HepG2 (cell line): ENCODE data around the gene CPA2. TPM values are rescaled to one million over a fixed set of nuclear protein-coding genes. Genes with fewer than 3 reads are reported as not detected.

Experiments
- ATAC-seq: fragments of 200-7000 bp; cut with Tn5 transposase; 3 replicates; pipeline ENCODE4 v1.9.1; 2020; ENCODE audit warnings: mild to moderate bottlenecking, moderate library complexity
- BruUV-seq: library from RNA; stranded (reverse); fragments of 400-500 nt; replicated peaks from 2 replicates; lab custom pipeline; 2021; lab: Mats Ljungman, UMichigan
- CTCF ChIA-PET: fragments of 300-600 bp; formaldehyde crosslinking; extraction: SDS; loops from one replicate; lab custom pipeline; 2021; ENCODE audit warnings: low total read pairs, inconsistent platforms, low intra/inter-chr PET ratio; lab: Yijun Ruan, JAX
- POLR2A ChIA-PET: fragments of 350-600 bp; sonication (Branson Sonifier 250); formaldehyde crosslinking; loops from one replicate; lab custom pipeline; 2020; ENCODE audit warnings: antibody characterized with exemption, inconsistent platforms; lab: Yijun Ruan, JAX
- DNase-seq: peaks from one replicate; pipeline ENCODE4 v3.0.0-alpha.2; 2015; ENCODE audit warnings: low spot score
- FAIRE-seq: peaks from 3 replicates; lab custom pipeline; 2011; peaks lifted over from hg19 to GRCh38; lab: Jason Lieb, UNC
- H2AFZ ChIP-seq: one replicate; pipeline ENCODE4 v1.6.1; 2011; ENCODE audit warnings: low read length, inconsistent platforms
- H3K27ac ChIP-seq: fragments of 300-600 bp; 3 replicates; pipeline ENCODE4 v1.8.0; 2011; ENCODE audit warnings: mixed run types, mild to moderate bottlenecking, mixed read lengths, low read length, inconsistent platforms; ENCODE audit not compliant: insufficient read depth; ENCODE audit errors: extremely low read length
- H3K27me3 ChIP-seq, 2 experiments: fragments of 200-600 bp in 1 of 2; 2 replicates in 1 of 2; 3 replicates in 1 of 2; pipeline versions ENCODE4 v1.6.0 to v1.8.0; 2011; ENCODE audit warnings: low read length in 2 of 2, mild to moderate bottlenecking in 2 of 2, moderate library complexity in 2 of 2, inconsistent platforms in 1 of 2; ENCODE audit not compliant: insufficient read depth in 2 of 2, control insufficient read depth in 1 of 2
- H3K36me3 ChIP-seq, 2 experiments: fragments of 200-600 bp in 1 of 2; replicated peaks in 1 of 2; 2 replicates in 1 of 2; 3 replicates in 1 of 2; pipeline versions ENCODE4 v1.5.1 to v1.8.0; 2011; ENCODE audit warnings: low read length in 2 of 2, inconsistent platforms in 1 of 2; ENCODE audit not compliant: insufficient read depth in 2 of 2, control insufficient read depth in 1 of 2
- H3K4me1 ChIP-seq: 2 replicates; pipeline ENCODE4 v1.5.1; 2012; ENCODE audit warnings: low read length, inconsistent platforms; ENCODE audit not compliant: insufficient read depth
- H3K4me2 ChIP-seq: 2 replicates; pipeline ENCODE4 v1.6.0; 2011; ENCODE audit warnings: low read depth, low read length, inconsistent platforms
- H3K4me3 ChIP-seq, 3 experiments: fragments of 200-600 bp in 1 of 3; sonication (generic), shearing (Covaris generic) in 1 of 3; replicated peaks in 1 of 3; 2 replicates each; pipeline ENCODE4 v1.5.1; 2011 to 2016; ENCODE audit warnings: low read length in 3 of 3, inconsistent platforms in 2 of 3, low read depth in 2 of 3, mild to moderate bottlenecking in 2 of 3, control low read depth in 1 of 3, mixed read lengths in 1 of 3; ENCODE audit not compliant: insufficient read depth in 1 of 3
- H3K79me2 ChIP-seq: one replicate; pipeline ENCODE4 v1.6.1; 2011; ENCODE audit warnings: low read length, inconsistent platforms; ENCODE audit not compliant: insufficient read depth
- H3K9ac ChIP-seq: 2 replicates; pipeline ENCODE4 v1.6.0; 2011; ENCODE audit warnings: mild to moderate bottlenecking, low read depth, low read length, inconsistent platforms; ENCODE audit not compliant: insufficient read depth
- H3K9me3 ChIP-seq: 2 replicates; pipeline ENCODE4 v1.5.1; 2012; ENCODE audit warnings: mild to moderate bottlenecking, low read length
- H4K20me1 ChIP-seq: 2 replicates; pipeline ENCODE4 v1.6.0; 2011; ENCODE audit warnings: inconsistent platforms, mild to moderate bottlenecking, low read length, moderate library complexity; ENCODE audit not compliant: insufficient read depth
- FOXA1 ChIP-seq, 2 experiments: fragments of 450-650 bp in 1 of 2; sonication (generic) in 1 of 2; formaldehyde crosslinking in 1 of 2; IDR thresholded peaks; 2 replicates each; pipeline versions ENCODE4 v1.4.0 to v1.6.1; 2016 to 2020; ENCODE audit warnings: missing genetic modification reagents in 1 of 2
- JDP2 ChIP-seq: sonication (generic); formaldehyde crosslinking; IDR thresholded peaks from 2 replicates; pipeline ENCODE4 v1.8.1; 2022; ENCODE audit warnings: missing genetic modification reagents, borderline replicate concordance
- NFKB2 ChIP-seq: sonication (generic); formaldehyde crosslinking; IDR thresholded peaks from 2 replicates; pipeline ENCODE4 v1.4.0; 2020; ENCODE audit warnings: missing genetic modification reagents, borderline replicate concordance
- NR2F6 ChIP-seq, 2 experiments: IDR thresholded peaks; 2 replicates each; pipeline ENCODE4 v1.6.1; 2016; ENCODE audit warnings: antibody characterized with exemption in 1 of 2, mild to moderate bottlenecking in 1 of 2
- SNAPC2 ChIP-seq: sonication (generic); formaldehyde crosslinking; IDR thresholded peaks from 2 replicates; pipeline ENCODE4 v1.8.1; 2022; ENCODE audit warnings: mild to moderate bottlenecking, missing genetic modification reagents
- YEATS2 ChIP-seq: sonication (generic); formaldehyde crosslinking; IDR thresholded peaks from 2 replicates; pipeline ENCODE4 v1.4.0; 2020; ENCODE audit warnings: missing genetic modification reagents, borderline replicate concordance
- ZFAT ChIP-seq: sonication (generic); formaldehyde crosslinking; conservative IDR thresholded peaks from 2 replicates; pipeline ENCODE4 v1.8.1; 2023; ENCODE audit warnings: missing genetic modification reagents, inconsistent platforms
- ZNF282 ChIP-seq: fragments of 450-650 bp; IDR thresholded peaks from 2 replicates; pipeline ENCODE4 v1.6.1; 2018; ENCODE audit not compliant: partially characterized antibody
- WGBS: methylation state at CpG from one replicate; pipeline ENCODE4 v1.1.6; 2017; ENCODE audit warnings: low lambda C conversion rate; 5-methylcytosine and 5-hydroxymethylcytosine counted together
- in situ Hi-C: cut with HindIII; loops from 2 replicates; pipeline ENCODE4 v1.10.0; 2017; ENCODE audit warnings: low pct_unique_long_range_greater_than_20kb; ENCODE audit not compliant: extremely low pct_ligation_motif_present
- intact Hi-C: fragments of 100-400 bp; cut with micrococcal nuclease; formaldehyde crosslinking; loops from one replicate; pipeline ENCODE4 v1.10.0; 2022; ENCODE audit not compliant: unreplicated experiment
- polyA plus RNA-seq, 8 experiments: library from polyadenylated mRNA; depleted of rRNA in 3 of 8; stranded (reverse) in 7 of 8; unstranded in 1 of 8; fragments of >200 nt; fragmentation: Illumina TruSeq in 4 of 8; extraction: Trizol in 4 of 8; gene quantifications; 2 replicates each; pipeline versions ENCODE4 v1.2.1 to v1.2.3, GENCODE V29; 2011 to 2016; ENCODE audit warnings: low read depth in 4 of 8, missing spikeins in 1 of 8, mixed read lengths in 1 of 8; ENCODE audit not compliant: insufficient read depth in 1 of 8
- total RNA-seq, 5 experiments: library from RNA; depleted of rRNA; stranded (reverse); fragments of >200 nt; fragmentation: Illumina TruSeq; extraction: Trizol; gene quantifications; 2 replicates each; pipeline ENCODE4 v1.2.3, GENCODE V29; 2016; ENCODE audit warnings: low read depth in 1 of 5
- TF ChIP-seq, protein P1 (sequence below): fragments of 450-650 bp; IDR thresholded peaks from 2 replicates; pipeline ENCODE4 v1.6.1; 2016

CPA2 gene
- total and polyA plus RNA-seq, 2 of the 13 experiments (the other 11 are each of a cell fraction or from before 2014, with no cell fraction given), result not detected

DNA sequence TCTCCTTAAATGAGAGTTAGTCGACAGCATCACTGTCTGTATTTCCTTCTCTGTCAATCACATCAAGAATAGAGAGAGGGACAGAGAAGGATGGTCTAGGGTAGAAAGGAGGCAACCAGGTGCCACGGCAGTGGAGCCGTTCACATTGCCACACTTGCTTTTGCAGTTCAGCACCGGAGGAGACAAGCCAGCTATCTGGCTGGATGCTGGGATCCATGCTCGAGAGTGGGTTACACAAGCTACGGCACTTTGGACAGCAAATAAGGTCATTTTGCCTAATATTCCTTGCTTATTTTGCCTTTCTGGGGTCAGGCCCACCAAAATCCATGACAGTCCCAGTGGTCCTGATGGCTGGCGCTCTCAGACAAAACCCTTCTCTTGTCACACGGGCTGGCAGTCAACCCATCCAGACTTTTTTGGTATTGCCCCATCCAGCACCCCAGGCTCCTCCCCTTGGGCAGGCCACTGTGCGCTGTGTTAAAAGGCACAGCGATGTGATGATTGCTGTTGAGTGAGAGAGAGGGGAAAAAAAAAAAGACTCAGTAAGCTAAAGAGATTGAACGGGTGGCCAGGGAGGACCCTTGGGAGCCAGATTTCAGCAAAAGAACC is 8.4 kb downstream of the CPA2 start (continued):
- no peak for TF ChIP-seq ZNF282
- TF ChIP-seq FOXA1 (IDR thresholded peaks at IDR 0.05), result no peak
- no peak for TF ChIP-seq FOXA1 (CRISPR knock-in tag; IDR thresholded peaks at IDR 0.05)

DNA sequence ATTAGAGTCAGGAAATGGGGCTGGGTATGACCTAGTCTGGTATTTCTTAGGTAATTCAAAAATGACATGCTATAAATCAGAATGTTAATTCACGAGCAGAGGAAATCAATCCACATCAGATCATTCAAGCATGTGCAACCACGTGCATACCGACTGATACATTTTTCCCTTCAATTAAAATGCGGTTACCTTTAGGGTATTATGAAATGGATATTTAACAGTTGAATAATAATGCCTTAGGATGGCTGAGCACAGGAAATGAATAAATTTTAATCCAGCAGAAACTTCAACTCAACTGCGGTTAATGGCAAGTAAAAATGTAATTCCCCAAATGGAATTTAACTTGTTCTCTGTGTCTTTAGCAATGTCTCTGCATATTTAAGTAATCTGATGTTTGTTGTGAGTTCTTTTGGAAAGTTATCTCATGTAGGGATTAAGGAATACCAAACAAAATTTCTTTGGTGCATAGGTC is 9.2 kb downstream of the CPA2 start:
- Histone ChIP-seq H3K27ac (no peak overlapping the region), H3K4me3 (no peak overlapping the region), H3K36me3 (no peaks in the 10 kb centered on the region), H4K20me1 (no peaks in the 10 kb centered on the region), H3K79me2 (no peaks in the 10 kb centered on the region), H2AFZ (no peak overlapping the region), H3K27me3 (peaks cover 0 to 16% of the 10 kb centered on the region in 2 experiments; a peak in 1 of 5 replicates), H3K9me3 (no peaks in the 10 kb centered on the region), H3K4me2 (no peak overlapping the region), H3K9ac (no peak overlapping the region), H3K4me1 (no peaks in the 10 kb centered on the region)
- BruUV-seq, result no TSS peak
- no peak for TF ChIP-seq JDP2
- TF ChIP-seq, protein P1, sequence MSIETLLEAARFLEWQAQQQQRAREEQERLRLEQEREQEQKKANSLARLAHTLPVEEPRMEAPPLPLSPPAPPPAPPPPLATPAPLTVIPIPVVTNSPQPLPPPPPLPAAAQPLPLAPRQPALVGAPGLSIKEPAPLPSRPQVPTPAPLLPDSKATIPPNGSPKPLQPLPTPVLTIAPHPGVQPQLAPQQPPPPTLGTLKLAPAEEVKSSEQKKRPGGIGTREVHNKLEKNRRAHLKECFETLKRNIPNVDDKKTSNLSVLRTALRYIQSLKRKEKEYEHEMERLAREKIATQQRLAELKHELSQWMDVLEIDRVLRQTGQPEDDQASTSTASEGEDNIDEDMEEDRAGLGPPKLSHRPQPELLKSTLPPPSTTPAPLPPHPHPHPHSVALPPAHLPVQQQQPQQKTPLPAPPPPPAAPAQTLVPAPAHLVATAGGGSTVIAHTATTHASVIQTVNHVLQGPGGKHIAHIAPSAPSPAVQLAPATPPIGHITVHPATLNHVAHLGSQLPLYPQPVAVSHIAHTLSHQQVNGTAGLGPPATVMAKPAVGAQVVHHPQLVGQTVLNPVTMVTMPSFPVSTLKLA, result 0 out of 2 replicates have a peak, but pooled peaks have one; percentile 6
- no peak for TF ChIP-seq ZFAT (CRISPR knock-in tag)
- TF ChIP-seq NR2F6 (IDR thresholded peaks at IDR 0.05), result no peak
- no peak for TF ChIP-seq NR2F6 (CRISPR knock-in tag; IDR thresholded peaks at IDR 0.05)
- no peak for TF ChIP-seq YEATS2 (CRISPR knock-in tag)
- no peak for TF ChIP-seq NFKB2 (CRISPR knock-in tag)
- no peak for TF ChIP-seq SNAPC2 (CRISPR knock-in tag)
- ChIA-PET POLR2A (no interaction called here), CTCF (no interaction called here)
- no peak for ATAC-seq
- in situ Hi-C loops (no loop called here), intact Hi-C loops (loop anchor here (10.0 kb wide), 1 partner anchor 209 kb away; no protein-coding TSS in a partner anchor)
- no peak for DNase-seq
- WGBS, result 43% methylated on average over 5 of the region's 5 CpGs
- FAIRE-seq, result no peak
